ENCODE measurements around the gene FAAP100.

The FAAP100 gene

GRCh38 chr17:81536299-81537290 is 15.6 kb downstream of the FAAP100 start:
- TF ChIP-seq SIN3A (IDR thresholded peaks at IDR 0.05; ENCODE audit: borderline replicate concordance, insufficient read depth, low read length) = no peak
- no peak for TF ChIP-seq TAF1 (IDR thresholded peaks at IDR 0.05; ENCODE audit: borderline replicate concordance, insufficient read depth, low read length)

GRCh38 chr17:81535480-81536298 is 16.5 kb downstream of the FAAP100 start:
- TF ChIP-seq TAF1 (IDR thresholded peaks at IDR 0.05; ENCODE audit: borderline replicate concordance, insufficient read depth, low read length) (no peak), POLR2AphosphoS5 (IDR thresholded peaks at IDR 0.05; ENCODE audit: low read depth, low read length) (no peak; the same call in 1 of the 2 replicates), REST (IDR thresholded peaks at IDR 0.05; ENCODE audit: insufficient read depth in 1 of 2, low read depth in 2 of 2, low read length in 2 of 2) (no peak), SIN3A (IDR thresholded peaks at IDR 0.05; ENCODE audit: borderline replicate concordance, insufficient read depth, low read length) (no peak), FOXP2 (optimal IDR thresholded peaks at IDR 0.05; ENCODE audit: borderline replicate concordance, extremely low read depth, extremely low read length, insufficient read depth) (no peak)

GRCh38 chr17:81535007-81535328 is 17.2 kb downstream of the FAAP100 start:
- TF ChIP-seq FOXP2 (optimal IDR thresholded peaks at IDR 0.05; ENCODE audit: borderline replicate concordance, extremely low read depth, extremely low read length, insufficient read depth) = no peak
- TF ChIP-seq POLR2AphosphoS5 (IDR thresholded peaks at IDR 0.05; ENCODE audit: low read depth, low read length) = no peak
- no peak for TF ChIP-seq SIN3A (IDR thresholded peaks at IDR 0.05; ENCODE audit: borderline replicate concordance, insufficient read depth, low read length)
- no peak for TF ChIP-seq TAF1 (IDR thresholded peaks at IDR 0.05; ENCODE audit: borderline replicate concordance, insufficient read depth, low read length)
- no peak for TF ChIP-seq REST (IDR thresholded peaks at IDR 0.05; ENCODE audit: insufficient read depth in 1 of 2, low read depth in 2 of 2, low read length in 2 of 2)

- TF ChIP-seq SIN3A (IDR thresholded peaks at IDR 0.05; ENCODE audit: borderline replicate concordance, insufficient read depth, low read length) = no peak
- peak; percentile 13; the same call in 1 of the 2 replicates for TF ChIP-seq POLR2AphosphoS5 (IDR thresholded peaks at IDR 0.05; ENCODE audit: low read depth, low read length)
- no peak for TF ChIP-seq FOXP2 (optimal IDR thresholded peaks at IDR 0.05; ENCODE audit: borderline replicate concordance, extremely low read depth, extremely low read length, insufficient read depth)
Measured at GRCh38 chr17:81534157-81535006, 17.8 kb downstream of the FAAP100 start.

- TF ChIP-seq TAF1 (IDR thresholded peaks at IDR 0.05; ENCODE audit: borderline replicate concordance, insufficient read depth, low read length) = no peak
- no peak for TF ChIP-seq REST (IDR thresholded peaks at IDR 0.05; ENCODE audit: insufficient read depth in 1 of 2, low read depth in 2 of 2, low read length in 2 of 2)
- no peak for TF ChIP-seq SIN3A (IDR thresholded peaks at IDR 0.05; ENCODE audit: borderline replicate concordance, insufficient read depth, low read length)
- TF ChIP-seq FOXP2 (optimal IDR thresholded peaks at IDR 0.05; ENCODE audit: borderline replicate concordance, extremely low read depth, extremely low read length, insufficient read depth) = no peak
- no peak for TF ChIP-seq POLR2AphosphoS5 (IDR thresholded peaks at IDR 0.05; ENCODE audit: low read depth, low read length)
Measured at GRCh38 chr17:81533339-81534141, 18.6 kb downstream of the FAAP100 start.
